Esophagus muscularis mucosa (tissue), 4 donors: ENCODE results near the gene TWF1. TPM values are rescaled to one million over a fixed set of nuclear protein-coding genes. Genes with fewer than 3 reads are reported as not detected.

ENCODE experiments used
- DNase-seq: peaks from one replicate; pipeline ENCODE4 v3.0.0-alpha.2; 2017; ENCODE audit errors: extremely low spot score
- H3K27ac ChIP-seq, 4 donors: fragments of 200-600 bp; sonication (generic); replicated peaks in 1 of 4; 1 replicate in 3 of 4; 2 replicates in 1 of 4; pipeline ENCODE4 v1.5.1; 2016 to 2019; ENCODE audit warnings: mild to moderate bottlenecking in 1 of 4
- H3K27me3 ChIP-seq, 4 donors: fragments of 200-600 bp; sonication (generic); one replicate each; pipeline versions ENCODE4 v1.5.1 to v1.6.0; 2016 to 2019
- H3K36me3 ChIP-seq, 4 donors: fragments of 200-600 bp; sonication (generic); one replicate each; pipeline ENCODE4 v1.5.1; 2016 to 2019
- H3K4me1 ChIP-seq, 4 donors: fragments of 200-600 bp; sonication (generic); one replicate each; pipeline ENCODE4 v1.5.1; 2016 to 2019
- H3K4me3 ChIP-seq, 4 donors: fragments of 200-600 bp; sonication (generic); 1 replicate in 2 of 4; 2 replicates in 2 of 4; pipeline ENCODE4 v1.5.1; 2016 to 2019; ENCODE audit warnings: mild to moderate bottlenecking in 4 of 4, moderate library complexity in 1 of 4
- H3K9me3 ChIP-seq, 4 donors: fragments of 200-600 bp; sonication (generic); 1 replicate in 3 of 4; 2 replicates in 1 of 4; pipeline ENCODE4 v1.5.1; 2016 to 2019
- CTCF ChIP-seq, 3 experiments: fragments of 200-600 bp in 2 of 3; fragments of 450-650 bp in 1 of 3; sonication (generic) in 2 of 3; IDR thresholded peaks; one replicate each; pipeline ENCODE4 v1.5.1; 2017 to 2019; ENCODE audit warnings: antibody characterized with exemption in 3 of 3, mild to moderate bottlenecking in 2 of 3, moderate library complexity in 1 of 3
- EP300 ChIP-seq: sonication (generic); formaldehyde crosslinking; IDR thresholded peaks from one replicate; pipeline ENCODE4 v1.6.1; 2017; ENCODE audit warnings: antibody characterized with exemption
- POLR2A ChIP-seq: fragments of 450-650 bp; IDR thresholded peaks from one replicate; pipeline ENCODE4 v1.6.1; 2017; ENCODE audit warnings: antibody characterized with exemption, moderate library complexity, mild to moderate bottlenecking, low read depth
- POLR2AphosphoS5 ChIP-seq, 2 donors: sonication (generic); formaldehyde crosslinking; IDR thresholded peaks; one replicate each; pipeline ENCODE4 v1.6.1; 2017; ENCODE audit warnings: antibody characterized with exemption in 2 of 2
- WGBS: methylation state at CpG from one replicate; pipeline ENCODE4 v1.1.5; 2018; 5-methylcytosine and 5-hydroxymethylcytosine counted together
- intact Hi-C: fragments of 100-400 bp; cut with DNase I; formaldehyde crosslinking; loops from one replicate; pipeline ENCODE4 v1.15.1; 2023
- total RNA-seq, 4 donors: library from RNA; depleted of rRNA; stranded (reverse); fragments of >200 nt; gene quantifications; one replicate each; pipeline versions ENCODE4 v1.1.0 to v1.2.1, GENCODE V29; 2016

TWF1 gene
- total RNA-seq, 4 donors from 2014 or later, result 94.7 to 105 (median 97.3) TPM

- intact Hi-C loops, result loop anchor here (1.0 kb wide), 1 partner anchor 30 kb away; the partner anchor contains the start of gene TWF1
- no peaks in the 10 kb centered on the region for H3K36me3 ChIP-seq
- no peaks in the 10 kb centered on the region for H3K27me3 ChIP-seq
- peak within 1 kb of the TSS; percentile 96 to 98 (median 97) for H3K27ac ChIP-seq
- no peak for DNase-seq
- no peaks in the 10 kb centered on the region for H3K9me3 ChIP-seq
- H3K4me1 ChIP-seq, result peaks cover 8 to 21% (median 19%) of the 10 kb centered on the region in 4 donors
- H3K4me3 ChIP-seq, result peak within 1 kb of the TSS; percentile 80 to 89 (median 84)
- 0% methylated on average over 11 of the region's 103 CpGs for WGBS
- TF ChIP-seq POLR2A (peak; percentile 27), EP300 (no peak), POLR2AphosphoS5 (IDR thresholded peaks at IDR 0.05) (peak; percentile 33 to 47)
These were observed 29.7 kb upstream of the TWF1 start, which contains the start of gene TMEM117 for GRCh38 chr12:43835656-43836474. Gene TMEM117, plus strand, starts transcription at chr12:43836081.

- H3K27me3 ChIP-seq, result no peaks in the 10 kb centered on the region
- no peaks in the 10 kb centered on the region for H3K9me3 ChIP-seq
- H3K36me3 ChIP-seq, result no peaks in the 10 kb centered on the region
- TF ChIP-seq CTCF (IDR thresholded peaks at IDR 0.05), result no peak
- no peak for TF ChIP-seq EP300
- no peak for TF ChIP-seq POLR2AphosphoS5 (IDR thresholded peaks at IDR 0.05)
- TF ChIP-seq POLR2A, result no peak
- peak overlapping the region; percentile 96 to 98 (median 97) for H3K27ac ChIP-seq
- DNase-seq, result no peak
- WGBS, result 79% methylated on average over 3 of the region's 6 CpGs
- intact Hi-C loops, result loop anchor here (1.0 kb wide), 1 partner anchor 29 kb away; the partner anchor contains the start of gene TWF1
- H3K4me3 ChIP-seq, result peak overlapping the region; percentile 80 to 89 (median 84)
- peaks cover 8 to 21% (median 19%) of the 10 kb centered on the region in 4 donors for H3K4me1 ChIP-seq
These were observed 29.1 kb upstream of the TWF1 start for GRCh38 chr12:43835264-43835655.

DNA sequence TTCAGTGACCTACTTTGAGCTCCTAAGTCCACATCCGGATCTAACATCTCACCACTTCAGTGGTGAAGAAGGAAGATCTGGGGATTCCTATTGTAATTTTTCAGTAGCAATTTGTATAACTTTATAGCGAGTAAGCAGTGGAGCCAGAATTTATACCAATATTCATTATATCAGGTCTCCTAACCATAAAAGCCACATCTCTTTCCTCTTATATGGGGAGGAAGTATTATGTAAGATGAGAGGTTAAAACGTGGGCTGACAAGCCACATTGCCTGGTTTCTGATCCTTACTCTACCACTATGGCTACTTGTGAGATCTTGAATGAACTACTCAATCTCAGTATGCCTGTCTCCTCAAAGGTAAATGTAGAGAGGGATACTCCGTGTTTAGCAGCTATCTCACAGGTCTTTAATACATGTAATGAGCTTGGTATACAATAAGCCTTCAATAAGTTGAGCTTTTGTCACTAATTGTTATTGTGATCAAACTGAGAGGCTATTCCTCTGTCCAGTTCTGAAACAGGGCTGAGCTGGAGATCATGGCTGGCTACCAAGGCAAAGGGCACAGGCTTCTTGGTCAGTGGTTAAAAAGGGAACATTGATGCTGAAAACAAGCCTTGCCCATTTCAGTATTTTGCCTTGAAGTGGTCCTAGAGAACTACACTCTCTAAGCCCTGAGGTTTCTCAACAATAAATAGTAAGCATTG, 26.5 kb upstream of the TWF1 start:
- H3K27me3 ChIP-seq, result no peaks in the 10 kb centered on the region
- no peaks in the 10 kb centered on the region for H3K36me3 ChIP-seq
- no peak for TF ChIP-seq EP300
- WGBS, result 78% methylated on average over 4 of the region's 4 CpGs
- no peaks in the 10 kb centered on the region for H3K9me3 ChIP-seq
- H3K4me3 ChIP-seq, result no peak overlapping the region
- H3K4me1 ChIP-seq, result peaks cover 8 to 21% (median 18%) of the 10 kb centered on the region in 4 donors
- no peak for DNase-seq
- H3K27ac ChIP-seq, result no peak overlapping the region
- intact Hi-C loops, result no loop called here

- TF ChIP-seq POLR2A, result no peak
- no peak for TF ChIP-seq EP300
- no peak for TF ChIP-seq CTCF (IDR thresholded peaks at IDR 0.05)
- TF ChIP-seq POLR2AphosphoS5 (IDR thresholded peaks at IDR 0.05), result no peak
- Histone ChIP-seq H3K27ac (no peak overlapping the region), H3K27me3 (no peaks in the 10 kb centered on the region), H3K9me3 (no peaks in the 10 kb centered on the region), H3K4me1 (no peaks in the 10 kb centered on the region), H3K36me3 (no peaks in the 10 kb centered on the region), H3K4me3 (no peak overlapping the region)
- WGBS, result 90% methylated on average over 1 of the region's 1 CpG
- intact Hi-C loops, result no loop called here
- DNase-seq, result no peak
These were observed 21.0 kb upstream of the TWF1 start for GRCh38 chr12:43827093-43827492.

GRCh38 chr12:43826681-43827080, 20.6 kb upstream of the TWF1 start:
- no peaks in the 10 kb centered on the region for H3K27me3 ChIP-seq
- 94% methylated on average over 3 of the region's 3 CpGs for WGBS
- no peak for DNase-seq
- H3K27ac ChIP-seq, result no peak overlapping the region
- H3K4me1 ChIP-seq, result no peaks in the 10 kb centered on the region
- TF ChIP-seq CTCF (IDR thresholded peaks at IDR 0.05), result no peak
- TF ChIP-seq POLR2AphosphoS5 (IDR thresholded peaks at IDR 0.05), result no peak
- no peak for TF ChIP-seq EP300
- TF ChIP-seq POLR2A, result no peak
- H3K36me3 ChIP-seq, result no peaks in the 10 kb centered on the region
- no peak overlapping the region for H3K4me3 ChIP-seq
- intact Hi-C loops, result no loop called here
- no peaks in the 10 kb centered on the region for H3K9me3 ChIP-seq
